ENCODE results near the gene GABPB2.

GABPB2 gene

DNA sequence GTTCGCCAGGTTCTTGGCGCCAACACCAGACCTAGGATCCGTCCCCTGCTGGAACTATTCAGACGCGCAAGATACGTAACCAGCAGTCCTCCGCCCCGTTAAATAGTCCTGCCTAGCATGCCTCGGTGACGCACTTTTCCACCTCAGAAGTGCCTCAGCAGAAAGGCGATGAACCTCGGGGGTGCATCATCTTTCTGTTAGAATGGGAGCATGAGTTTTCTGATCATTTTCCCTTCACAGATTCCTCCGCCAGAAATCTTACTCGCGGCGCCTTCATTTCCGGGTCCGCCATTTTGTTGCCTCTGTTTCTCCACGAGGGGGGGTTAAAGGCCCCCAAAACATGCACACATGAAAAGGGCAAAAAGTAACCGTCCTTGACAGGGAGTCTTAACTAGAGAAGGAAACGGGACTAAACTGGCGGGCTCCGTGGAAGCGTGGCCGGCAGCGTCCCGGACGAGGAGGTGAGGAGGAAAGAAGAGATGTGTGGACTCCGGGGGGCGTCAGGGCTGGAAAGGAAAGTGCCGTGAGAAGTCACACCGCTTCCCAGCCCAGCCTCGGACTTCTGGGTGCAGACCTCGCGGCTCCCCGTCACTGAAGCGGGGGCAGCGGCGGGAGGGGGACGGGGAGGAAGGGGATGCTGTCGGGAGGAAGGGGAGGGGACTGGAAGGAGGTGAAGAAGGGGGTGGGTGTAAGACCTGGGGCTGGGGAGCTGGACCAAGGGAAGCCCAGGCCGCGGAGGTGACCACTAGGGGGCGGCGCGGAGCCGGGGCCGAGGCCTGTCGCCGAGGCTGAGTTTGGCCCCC lies at the start of gene GABPB2:
Gene GABPB2 (plus strand): TSS at position 288 of the 803 bp plus-strand sequence. CDS start 17,429 bp downstream, outside the sequence.
- DNase-seq, result peak; percentile 95

DNA sequence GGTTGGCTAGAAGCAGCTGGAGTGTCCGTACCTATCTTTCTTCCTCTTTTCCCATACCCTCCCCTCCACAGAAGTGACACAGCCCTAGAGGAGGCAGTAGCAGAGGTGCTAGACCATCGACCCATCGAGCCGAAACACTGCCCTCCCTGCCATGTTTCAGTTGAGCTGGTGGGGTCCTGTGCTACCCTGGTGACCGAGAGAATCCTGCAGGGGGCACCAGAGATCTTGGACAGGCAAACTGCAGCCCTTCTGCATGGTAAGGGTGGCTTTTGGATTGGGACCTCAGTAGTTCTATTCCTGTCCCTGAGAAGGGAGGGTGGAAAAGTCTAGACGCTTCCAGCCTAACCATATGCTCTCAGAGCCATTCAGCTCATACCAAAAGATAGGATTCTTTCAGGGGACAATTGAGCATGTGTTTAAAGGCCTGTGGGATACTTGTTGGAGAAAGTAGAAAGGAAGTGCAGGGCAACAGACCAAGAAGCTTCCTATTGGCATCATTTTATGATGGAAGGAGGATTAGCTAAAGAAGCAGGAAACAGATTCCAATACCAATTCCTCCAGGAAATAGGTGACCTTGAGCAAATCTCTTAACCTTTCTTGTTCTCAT lies 45.9 kb upstream of the GABPB2 start:
- peak; percentile 64 for DNase-seq

- no peak for DNase-seq
Measured at GRCh38 chr1:151026460-151026859, 44.1 kb upstream of the GABPB2 start.

GRCh38 chr1:151032164-151032563 lies 38.4 kb upstream of the GABPB2 start:
- DNase-seq, result no peak

GRCh38 chr1:151035167-151035566 lies 35.4 kb upstream of the GABPB2 start:
- DNase-seq, result no peak

DNA sequence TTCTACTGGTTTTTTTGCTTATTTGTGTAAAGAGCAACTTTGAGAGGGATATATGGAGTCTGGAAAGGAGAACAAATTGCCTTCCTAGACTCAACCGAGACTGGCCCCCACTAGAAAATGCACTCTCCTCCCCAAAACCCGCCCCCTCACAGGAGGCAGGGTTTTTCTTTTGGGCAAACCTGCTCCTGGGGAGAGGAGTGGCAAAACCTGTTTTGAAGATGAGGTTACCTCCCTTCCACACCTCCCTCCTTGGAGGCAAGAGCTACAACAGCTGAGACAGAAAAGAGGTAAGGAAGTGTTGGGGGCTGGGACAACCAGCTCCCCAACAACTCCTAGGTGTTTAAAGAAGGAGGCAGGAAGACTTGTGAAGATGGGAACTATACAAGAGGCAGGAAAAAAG lies 34.2 kb upstream of the GABPB2 start, which contains the start of gene BNIPL:
Gene BNIPL (plus strand): TSS at position 231 of the 400 bp plus-strand sequence. CDS start 140 bp downstream, at position 371.
- DNase-seq, result no peak

DNA sequence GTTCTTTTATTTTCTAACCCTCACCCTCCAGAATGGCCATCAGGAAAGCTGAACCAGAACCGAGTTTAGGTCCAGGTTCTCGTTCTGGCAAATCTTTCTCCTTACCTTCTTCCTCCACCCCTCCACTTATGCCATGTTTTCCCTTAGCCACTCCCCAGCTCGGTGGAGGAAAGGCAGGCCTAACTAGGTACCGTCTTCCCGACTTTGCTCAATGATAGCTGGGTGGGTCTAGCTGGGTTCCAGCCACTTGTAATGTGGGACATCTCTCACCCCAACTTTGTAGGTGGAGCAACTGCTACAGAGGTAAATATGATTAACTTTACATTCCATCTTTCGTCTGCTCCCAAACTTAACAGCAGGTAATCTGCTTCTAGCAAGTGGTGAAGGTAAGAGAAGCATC lies 33.5 kb upstream of the GABPB2 start:
- no peak for DNase-seq

GRCh38 chr1:151039521-151039920 lies 31.0 kb upstream of the GABPB2 start:
- no peak for DNase-seq

DNA sequence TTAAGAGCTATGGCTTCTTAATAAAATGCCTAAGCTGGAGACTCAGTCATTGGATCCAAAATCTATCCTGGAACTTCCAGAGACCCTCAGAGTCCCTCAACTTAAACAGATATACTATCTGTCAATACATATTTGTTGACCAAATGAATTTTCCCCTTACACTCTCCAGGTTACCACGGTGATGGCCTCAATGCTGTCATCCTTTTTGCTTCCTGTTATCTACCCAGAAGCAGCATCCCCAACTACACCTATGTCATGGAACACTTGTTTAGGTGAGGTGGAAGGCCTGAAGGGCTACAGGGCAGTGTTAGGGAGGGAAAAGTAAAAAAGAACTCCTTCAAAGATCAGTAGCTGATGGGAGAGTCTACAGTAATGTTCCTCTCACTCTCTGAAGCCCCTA lies 27.4 kb upstream of the GABPB2 start:
- no peak for DNase-seq

DNA sequence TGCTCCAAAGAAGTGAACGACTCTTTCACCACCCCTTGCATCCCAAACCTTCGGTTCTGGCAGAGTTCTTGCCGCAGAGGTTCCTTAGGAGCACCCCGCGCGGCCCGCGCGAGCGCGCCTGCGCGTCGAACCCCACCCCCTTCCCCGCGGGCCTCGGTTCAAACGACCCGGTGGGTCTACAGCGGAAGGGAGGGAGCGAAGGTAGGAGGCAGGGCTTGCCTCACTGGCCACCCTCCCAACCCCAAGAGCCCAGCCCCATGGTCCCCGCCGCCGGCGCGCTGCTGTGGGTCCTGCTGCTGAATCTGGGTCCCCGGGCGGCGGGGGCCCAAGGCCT lies 23.0 kb upstream of the GABPB2 start, which contains the start of gene C1orf56:
Gene C1orf56 (plus strand): TSS at position 161 of the 334 bp plus-strand sequence. CDS start 97 bp downstream, at position 258.
- peak; percentile 90 for DNase-seq

DNA sequence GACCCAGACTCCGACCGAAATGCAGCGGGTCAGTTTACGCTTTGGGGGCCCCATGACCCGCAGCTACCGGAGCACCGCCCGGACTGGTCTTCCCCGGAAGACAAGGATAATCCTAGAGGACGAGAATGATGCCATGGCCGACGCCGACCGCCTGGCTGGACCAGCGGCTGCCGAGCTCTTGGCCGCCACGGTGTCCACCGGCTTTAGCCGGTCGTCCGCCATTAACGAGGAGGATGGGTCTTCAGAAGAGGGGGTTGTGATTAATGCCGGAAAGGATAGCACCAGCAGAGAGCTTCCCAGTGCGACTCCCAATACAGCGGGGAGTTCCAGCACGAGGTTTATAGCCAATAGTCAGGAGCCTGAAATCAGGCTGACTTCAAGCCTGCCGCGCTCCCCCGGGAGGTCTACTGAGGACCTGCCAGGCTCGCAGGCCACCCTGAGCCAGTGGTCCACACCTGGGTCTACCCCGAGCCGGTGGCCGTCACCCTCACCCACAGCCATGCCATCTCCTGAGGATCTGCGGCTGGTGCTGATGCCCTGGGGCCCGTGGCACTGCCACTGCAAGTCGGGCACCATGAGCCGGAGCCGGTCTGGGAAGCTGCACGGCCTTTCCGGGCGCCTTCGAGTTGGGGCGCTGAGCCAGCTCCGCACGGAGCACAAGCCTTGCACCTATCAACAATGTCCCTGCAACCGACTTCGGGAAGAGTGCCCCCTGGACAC lies 22.5 kb upstream of the GABPB2 start:
- peak; percentile 90 for DNase-seq

- DNase-seq, result no peak
Measured at GRCh38 chr1:151048645-151049032, 21.9 kb upstream of the GABPB2 start.

DNA sequence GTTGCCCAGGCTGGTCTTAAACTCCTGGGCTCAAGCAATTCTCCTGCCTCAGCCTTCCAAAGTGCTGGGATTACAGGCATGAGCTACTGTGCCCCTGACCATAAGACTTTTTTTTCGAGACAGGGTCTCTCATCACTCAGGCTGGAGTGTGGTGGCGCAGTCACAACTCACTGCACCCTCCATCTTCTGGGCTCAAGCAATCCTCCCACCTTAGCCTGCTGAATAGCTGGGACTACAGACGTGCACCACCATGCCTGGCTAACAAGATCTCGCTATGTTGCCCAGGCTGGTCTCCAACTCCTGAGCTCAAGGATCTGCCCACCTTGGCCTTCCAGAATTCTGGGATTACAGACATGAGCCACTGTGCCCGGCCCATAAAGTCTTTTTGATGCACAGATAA lies 21.1 kb upstream of the GABPB2 start:
- no peak for DNase-seq

- DNase-seq, result no peak
Measured at GRCh38 chr1:151050051-151050688, 20.4 kb upstream of the GABPB2 start.

DNA sequence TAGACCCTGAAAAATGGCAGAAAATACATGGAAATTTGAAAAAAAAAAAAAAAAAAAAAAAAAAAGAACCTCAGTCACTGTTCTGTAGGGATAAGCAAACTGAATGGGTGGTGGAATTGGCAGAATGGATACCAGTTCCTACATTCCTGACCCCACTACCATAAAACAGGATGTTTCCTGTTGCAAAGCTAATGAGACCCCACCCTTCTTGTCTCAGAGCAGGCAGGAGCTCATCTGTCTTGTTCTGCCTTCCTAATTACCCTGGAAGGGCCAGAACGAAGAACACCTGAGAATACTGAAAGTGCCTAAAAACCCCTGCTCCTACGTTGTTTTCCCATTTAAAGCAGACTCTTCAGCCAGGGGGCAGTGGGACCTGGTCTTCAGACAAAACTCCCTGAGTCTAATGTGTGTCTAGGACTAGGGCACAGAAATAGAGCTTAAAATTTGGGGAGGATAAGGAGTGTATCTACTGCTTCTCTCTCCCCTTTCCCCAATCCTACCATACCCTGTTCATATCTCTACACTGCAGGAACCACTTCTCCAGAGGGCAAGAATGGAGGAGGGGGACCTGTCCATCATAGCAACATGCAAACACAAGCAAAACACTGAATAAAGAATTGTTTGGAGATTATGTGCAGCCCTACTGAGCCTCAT lies 19.1 kb upstream of the GABPB2 start:
- no peak for DNase-seq

- no peak for DNase-seq
Measured at GRCh38 chr1:151054971-151055547, 15.5 kb upstream of the GABPB2 start.

DNA sequence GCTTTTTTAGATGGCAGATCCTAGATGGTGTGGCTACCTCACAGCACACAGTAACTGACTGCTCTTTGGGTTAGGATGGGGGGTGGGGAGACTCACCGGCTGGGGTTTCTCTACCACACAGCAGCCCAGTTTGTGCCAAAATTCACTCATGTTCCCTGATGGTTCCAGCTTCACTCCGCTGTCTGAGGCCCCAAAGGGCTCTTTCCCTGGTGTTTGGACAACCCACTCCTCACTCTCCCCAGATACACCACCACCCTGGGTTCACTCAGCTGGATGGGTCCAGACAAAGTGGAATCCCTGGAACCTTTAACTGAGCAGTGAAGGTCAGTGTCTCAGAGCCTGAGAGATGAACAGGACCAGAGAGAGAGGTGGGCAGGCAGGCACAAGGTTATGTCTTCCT lies 15.0 kb upstream of the GABPB2 start:
- no peak for DNase-seq

- DNase-seq, result no peak
Measured at GRCh38 chr1:151056149-151056548, 14.4 kb upstream of the GABPB2 start.

GRCh38 chr1:151058692-151059091 lies 11.9 kb upstream of the GABPB2 start:
- peak; percentile 77 for DNase-seq

GRCh38 chr1:151059109-151060006 lies 11.2 kb upstream of the GABPB2 start, which contains the start of gene CDC42SE1:
Gene CDC42SE1, minus strand, starts transcription at chr1:151059622. Its CDS starts 3,892 bp downstream, at chr1:151055730.
- DNase-seq, result peak; percentile 94
